H9 (cell line): ENCODE measurements around the gene MAP3K20. TPM values are rescaled to one million over a fixed set of nuclear protein-coding genes. Genes with fewer than 3 reads are reported as not detected.

Experiments
- DNase-seq: peaks from one replicate; pipeline ENCODE4 v3.0.0-alpha.2; 2017
- H2AFZ ChIP-seq: one replicate; pipeline ENCODE4 v1.6.1; 2013; ENCODE audit warnings: mild to moderate bottlenecking, low read length, control low read depth, moderate library complexity
- H2AK5ac ChIP-seq: 2 replicates; pipeline ENCODE4 v1.6.1; 2013; ENCODE audit warnings: low read length, control low read depth, mixed read lengths; ENCODE audit not compliant: insufficient read length
- H2BK120ac ChIP-seq: one replicate; pipeline ENCODE4 v1.6.1; 2013; ENCODE audit warnings: low read depth, mild to moderate bottlenecking, low read length, control low read depth, inconsistent platforms; ENCODE audit not compliant: poor library complexity, severe bottlenecking
- H2BK12ac ChIP-seq: 2 replicates; pipeline ENCODE4 v1.6.1; 2013; ENCODE audit warnings: low read length, control low read depth, mixed read lengths, low read depth; ENCODE audit not compliant: insufficient read length
- H2BK15ac ChIP-seq: 2 replicates; pipeline ENCODE4 v1.6.1; 2013; ENCODE audit warnings: low read depth, low read length, control low read depth
- H2BK20ac ChIP-seq: one replicate; pipeline ENCODE4 v1.6.1; 2013; ENCODE audit warnings: low read depth, mild to moderate bottlenecking, low read length, control low read depth, inconsistent platforms; ENCODE audit not compliant: poor library complexity, severe bottlenecking
- H2BK5ac ChIP-seq: 2 replicates; pipeline ENCODE4 v1.6.1; 2013; ENCODE audit warnings: low read length, control low read depth, mixed read lengths; ENCODE audit not compliant: insufficient read length
- H3K14ac ChIP-seq: 2 replicates; pipeline ENCODE4 v1.6.1; 2013; ENCODE audit warnings: low read length, control low read depth; ENCODE audit not compliant: insufficient read depth
- H3K18ac ChIP-seq: 2 replicates; pipeline ENCODE4 v1.6.1; 2013; ENCODE audit warnings: low read depth, mild to moderate bottlenecking, mixed read lengths, low read length, control low read depth; ENCODE audit not compliant: insufficient read length
- H3K23ac ChIP-seq: 2 replicates; pipeline ENCODE4 v1.6.1; 2013; ENCODE audit warnings: low read length, control low read depth, mixed read lengths, low read depth; ENCODE audit not compliant: insufficient read length
- H3K23me2 ChIP-seq: 2 replicates; pipeline ENCODE4 v1.6.1; 2013; ENCODE audit warnings: low read depth, mild to moderate bottlenecking, mixed read lengths, low read length, control low read depth; ENCODE audit not compliant: insufficient read length, poor library complexity, severe bottlenecking
- H3K27ac ChIP-seq: 2 replicates; pipeline ENCODE4 v1.5.1; 2013; ENCODE audit warnings: low read length, control low read depth, mixed read lengths, low read depth; ENCODE audit not compliant: insufficient read length
- H3K27me3 ChIP-seq: 2 replicates; pipeline ENCODE4 v1.6.1; 2013; ENCODE audit warnings: low read length, control low read depth, inconsistent platforms; ENCODE audit not compliant: insufficient read depth
- H3K4ac ChIP-seq: 2 replicates; pipeline ENCODE4 v1.6.1; 2013; ENCODE audit warnings: low read depth, mild to moderate bottlenecking, control low read depth, inconsistent platforms, low read length, moderate library complexity
- H3K4me1 ChIP-seq: 2 replicates; pipeline ENCODE4 v1.6.1; 2013; ENCODE audit warnings: low read length, control low read depth, inconsistent platforms; ENCODE audit not compliant: insufficient read depth
- H3K4me2 ChIP-seq: 2 replicates; pipeline ENCODE4 v1.6.1; 2013; ENCODE audit warnings: low read length, control low read depth, mixed read lengths; ENCODE audit not compliant: insufficient read length, insufficient read depth
- H3K56ac ChIP-seq: 2 replicates; pipeline ENCODE4 v1.6.1; 2013; ENCODE audit warnings: low read depth, mild to moderate bottlenecking, mixed read lengths, low read length, control low read depth; ENCODE audit not compliant: insufficient read length
- H3K79me1 ChIP-seq: 2 replicates; pipeline ENCODE4 v1.6.1; 2013; ENCODE audit warnings: low read depth, mild to moderate bottlenecking, moderate library complexity, low read length, control low read depth, inconsistent platforms; ENCODE audit not compliant: insufficient read depth, poor library complexity, severe bottlenecking
- H3K79me2 ChIP-seq: 2 replicates; pipeline ENCODE4 v1.6.1; 2013; ENCODE audit warnings: low read length, control low read depth, inconsistent platforms; ENCODE audit not compliant: insufficient read depth
- H3K9ac ChIP-seq: 2 replicates; pipeline ENCODE4 v1.6.1; 2013; ENCODE audit warnings: low read length, control low read depth, mixed read lengths; ENCODE audit not compliant: insufficient read length; ENCODE audit errors: extremely low read depth
- H3K9me3 ChIP-seq: one replicate; pipeline ENCODE4 v1.6.1; 2013; ENCODE audit warnings: low read depth, low read length, inconsistent platforms; ENCODE audit not compliant: control insufficient read depth
- H3T11ph ChIP-seq: one replicate; pipeline ENCODE4 v1.6.1; 2013; ENCODE audit warnings: mild to moderate bottlenecking, low read length, control low read depth, inconsistent platforms
- H4K20me1 ChIP-seq: one replicate; pipeline ENCODE4 v1.6.1; 2013; ENCODE audit not compliant: control insufficient read depth, insufficient read length, insufficient read depth
- H4K5ac ChIP-seq: 2 replicates; pipeline ENCODE4 v1.6.1; 2013; ENCODE audit warnings: low read depth, mild to moderate bottlenecking, mixed read lengths, low read length, control low read depth; ENCODE audit not compliant: insufficient read length
- H4K8ac ChIP-seq: replicated peaks from 2 replicates; pipeline ENCODE4 v1.6.1; 2013; ENCODE audit warnings: low read length, control low read depth, mixed read lengths, low read depth; ENCODE audit not compliant: insufficient read length
- H4K91ac ChIP-seq: 2 replicates; pipeline ENCODE4 v1.6.1; 2013; ENCODE audit warnings: low read depth, mild to moderate bottlenecking, moderate library complexity, mixed read lengths, low read length, control low read depth; ENCODE audit not compliant: insufficient read length
- H3K27ac Mint-ChIP-seq, 3 experiments: 2 replicates in 2 of 3; 3 replicates in 1 of 3; pipeline ENCODE4 v1.8.0; 2020 to 2021; ENCODE audit warnings: mixed read lengths in 3 of 3, mild to moderate bottlenecking in 1 of 3, moderate library complexity in 1 of 3
- H3K27me3 Mint-ChIP-seq: 2 replicates; pipeline ENCODE4 v1.8.0; 2021; ENCODE audit warnings: low read depth, mild to moderate bottlenecking, moderate library complexity, mixed read lengths
- H3K36me3 Mint-ChIP-seq, 3 experiments: 2 replicates in 2 of 3; 3 replicates in 1 of 3; pipeline ENCODE4 v1.8.0; 2020 to 2021; ENCODE audit warnings: low read depth in 3 of 3, mixed read lengths in 3 of 3; ENCODE audit not compliant: insufficient read depth in 1 of 3
- H3K4me1 Mint-ChIP-seq, 2 experiments: 2 replicates each; pipeline ENCODE4 v1.8.0; 2020; ENCODE audit warnings: mixed read lengths in 2 of 2
- H3K4me3 Mint-ChIP-seq, 2 experiments: 2 replicates in 1 of 2; 3 replicates in 1 of 2; pipeline ENCODE4 v1.8.0; 2020 to 2021; ENCODE audit warnings: mild to moderate bottlenecking in 2 of 2, mixed read lengths in 2 of 2, moderate library complexity in 1 of 2
- H3K9me3 Mint-ChIP-seq, 2 experiments: 2 replicates in 1 of 2; 3 replicates in 1 of 2; pipeline ENCODE4 v1.8.0; 2020; ENCODE audit warnings: mild to moderate bottlenecking in 2 of 2, mixed read lengths in 2 of 2, moderate library complexity in 1 of 2
- CTCF ChIP-seq: fragments of 200-600 bp; sonication (generic); conservative IDR thresholded peaks from 3 replicates; pipeline ENCODE4 v1.8.0; 2021; ENCODE audit warnings: antibody characterized with exemption, mild to moderate bottlenecking
- WGBS: extraction: QIAGEN DNeasy Blood & Tissue Kit; methylation state at CpG from one replicate; pipeline ENCODE4 v1.1.7; 2013; ENCODE audit warnings: missing lambda C conversion rate, low lambda C conversion rate, mixed read lengths; ENCODE audit not compliant: insufficient read length; ENCODE audit errors: extremely low coverage; 5-methylcytosine and 5-hydroxymethylcytosine counted together
- total RNA-seq: library from RNA; stranded (reverse); gene quantifications from 2 replicates; pipeline ENCODE4 v1.2.1, GENCODE V29; 2021

MAP3K20 gene
- total RNA-seq, 1 experiment from 2014 or later = 8.7 TPM

- Histone ChIP-seq H3K79me2 (no peaks in the 10 kb centered on the region), H3K14ac (no peak overlapping the region), H3K9me3 (no peaks in the 10 kb centered on the region), H3K23me2 (no peaks in the 10 kb centered on the region), H2AK5ac (no peak overlapping the region), H4K20me1 (no peaks in the 10 kb centered on the region), H3K4me2 (no peak overlapping the region), H2AFZ (no peak overlapping the region), H3K79me1 (no peaks in the 10 kb centered on the region), H2BK12ac (no peak overlapping the region), H3T11ph (no peak overlapping the region), H4K91ac (no peak overlapping the region), H2BK15ac (no peak overlapping the region), H2BK120ac (no peak overlapping the region), H3K56ac (no peak overlapping the region), H3K4me1 (no peaks in the 10 kb centered on the region), H3K27me3 (no peaks in the 10 kb centered on the region), H2BK20ac (no peak overlapping the region), H3K18ac (no peak overlapping the region), H3K9ac (no peak overlapping the region), H3K27ac (no peak overlapping the region), H3K23ac (no peak overlapping the region), H4K5ac (no peak overlapping the region), H2BK5ac (no peak overlapping the region), H4K8ac (no peak overlapping the region), H3K4ac (no peak overlapping the region)
- no peak for DNase-seq
- Mint-ChIP-seq H3K4me3 (no peak overlapping the region), H3K27ac (peak overlapping the region in 1 of 3 experiments; percentile 36; a peak in 1 of 7 replicates), H3K36me3 (peaks cover 10 to 16% (median 14%) of the 10 kb centered on the region in 3 experiments; a peak in 6 of 7 replicates), H3K9me3 (peaks cover 10% of the 10 kb centered on the region in 2 experiments), H3K4me1 (peaks cover 12 to 16% of the 10 kb centered on the region in 2 experiments), H3K27me3 (no peaks in the 10 kb centered on the region)
- WGBS = no CpG with 5 or more reads among the region's 5 CpGs
- no peak for TF ChIP-seq CTCF
Measured at GRCh38 chr2:173230181-173230580, 154.5 kb downstream of the MAP3K20 start.
